Measurements from ENCODE around the gene SDK2.

GRCh38 chr17:73647301-73647695, 3.1 kb upstream of the SDK2 start:
- no peak for TF ChIP-seq CTCF (IDR thresholded peaks at IDR 0.05; ENCODE audit: low read depth, low read length, poor library complexity, severe bottlenecking)
- no peak for TF ChIP-seq EZH2phosphoT487 (IDR thresholded peaks at IDR 0.05; ENCODE audit: borderline replicate concordance, low read length)

Data from DOHH2 (cell line).